GM12891 (cell line): ENCODE measurements around the gene FGGY.

ENCODE experiments used
- PAX5 ChIP-seq: IDR thresholded peaks from 2 replicates; pipeline ENCODE4 v1.6.1; 2011; ENCODE audit warnings: low read length, moderate library complexity, mild to moderate bottlenecking; ENCODE audit not compliant: insufficient read depth, severe bottlenecking
- POLR2A ChIP-seq: IDR thresholded peaks from 2 replicates; pipeline ENCODE4 v1.6.1; 2011; ENCODE audit warnings: low read depth, low read length, control low read depth
- POLR2AphosphoS5 ChIP-seq: IDR thresholded peaks from 2 replicates; pipeline ENCODE4 v1.6.1; 2011; ENCODE audit warnings: low read depth, low read length, control low read depth
- SPI1 ChIP-seq: IDR thresholded peaks from 2 replicates; pipeline ENCODE4 v1.6.1; 2011; ENCODE audit warnings: low read depth, low read length, control low read depth
- TAF1 ChIP-seq: IDR thresholded peaks from 2 replicates; pipeline ENCODE4 v1.6.1; 2011; ENCODE audit warnings: low read depth, low read length, control low read depth

DNA sequence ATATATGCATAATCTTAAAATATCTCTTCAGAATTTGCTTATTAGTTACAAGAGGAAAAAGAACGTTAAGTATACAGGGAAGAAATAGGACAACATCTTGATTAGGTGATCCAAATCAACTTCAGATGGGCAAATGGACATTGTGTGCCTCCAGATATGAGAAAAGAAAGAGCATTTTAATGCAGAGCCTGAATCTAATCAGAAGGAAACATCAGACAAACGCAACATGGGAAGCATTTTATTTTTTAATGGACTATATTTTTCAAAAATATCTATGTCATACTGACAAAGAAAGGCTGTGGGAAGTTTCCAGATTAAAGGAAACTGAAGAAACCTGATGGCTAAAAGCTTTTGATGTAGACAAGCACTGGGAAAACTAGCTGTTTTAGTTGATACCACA is 466.5 kb downstream of the FGGY start:
- no peak for TF ChIP-seq POLR2A
- TF ChIP-seq POLR2AphosphoS5 = no peak
- TF ChIP-seq TAF1 = no peak
- no peak for TF ChIP-seq PAX5
- no peak for TF ChIP-seq SPI1
